Measurements from ENCODE around the gene MYLK2.

MYLK2 gene

GRCh38 chr20:31862506-31862905, 43.4 kb downstream of the MYLK2 start:
- H3K4me3 ChIP-seq, result no peak overlapping the region
- peaks cover 0 to 36% of the 10 kb centered on the region in 2 donors for H3K27me3 ChIP-seq
- no peak for DNase-seq
- TF ChIP-seq, protein P1, sequence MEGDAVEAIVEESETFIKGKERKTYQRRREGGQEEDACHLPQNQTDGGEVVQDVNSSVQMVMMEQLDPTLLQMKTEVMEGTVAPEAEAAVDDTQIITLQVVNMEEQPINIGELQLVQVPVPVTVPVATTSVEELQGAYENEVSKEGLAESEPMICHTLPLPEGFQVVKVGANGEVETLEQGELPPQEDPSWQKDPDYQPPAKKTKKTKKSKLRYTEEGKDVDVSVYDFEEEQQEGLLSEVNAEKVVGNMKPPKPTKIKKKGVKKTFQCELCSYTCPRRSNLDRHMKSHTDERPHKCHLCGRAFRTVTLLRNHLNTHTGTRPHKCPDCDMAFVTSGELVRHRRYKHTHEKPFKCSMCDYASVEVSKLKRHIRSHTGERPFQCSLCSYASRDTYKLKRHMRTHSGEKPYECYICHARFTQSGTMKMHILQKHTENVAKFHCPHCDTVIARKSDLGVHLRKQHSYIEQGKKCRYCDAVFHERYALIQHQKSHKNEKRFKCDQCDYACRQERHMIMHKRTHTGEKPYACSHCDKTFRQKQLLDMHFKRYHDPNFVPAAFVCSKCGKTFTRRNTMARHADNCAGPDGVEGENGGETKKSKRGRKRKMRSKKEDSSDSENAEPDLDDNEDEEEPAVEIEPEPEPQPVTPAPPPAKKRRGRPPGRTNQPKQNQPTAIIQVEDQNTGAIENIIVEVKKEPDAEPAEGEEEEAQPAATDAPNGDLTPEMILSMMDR (IDR thresholded peaks at IDR 0.05), result no peak
- no peaks in the 10 kb centered on the region for H3K9me3 ChIP-seq
- no peak overlapping the region for H3K27ac ChIP-seq
- H3K36me3 ChIP-seq, result peaks cover 0 to 5% (median 0%) of the 10 kb centered on the region in 3 donors
- intact Hi-C loops (cut with DNase I; ENCODE audit: low total_unique reads), result no loop called here
- H3K4me1 ChIP-seq, result peaks cover 5 to 22% (median 16%) of the 10 kb centered on the region in 4 donors

DNA sequence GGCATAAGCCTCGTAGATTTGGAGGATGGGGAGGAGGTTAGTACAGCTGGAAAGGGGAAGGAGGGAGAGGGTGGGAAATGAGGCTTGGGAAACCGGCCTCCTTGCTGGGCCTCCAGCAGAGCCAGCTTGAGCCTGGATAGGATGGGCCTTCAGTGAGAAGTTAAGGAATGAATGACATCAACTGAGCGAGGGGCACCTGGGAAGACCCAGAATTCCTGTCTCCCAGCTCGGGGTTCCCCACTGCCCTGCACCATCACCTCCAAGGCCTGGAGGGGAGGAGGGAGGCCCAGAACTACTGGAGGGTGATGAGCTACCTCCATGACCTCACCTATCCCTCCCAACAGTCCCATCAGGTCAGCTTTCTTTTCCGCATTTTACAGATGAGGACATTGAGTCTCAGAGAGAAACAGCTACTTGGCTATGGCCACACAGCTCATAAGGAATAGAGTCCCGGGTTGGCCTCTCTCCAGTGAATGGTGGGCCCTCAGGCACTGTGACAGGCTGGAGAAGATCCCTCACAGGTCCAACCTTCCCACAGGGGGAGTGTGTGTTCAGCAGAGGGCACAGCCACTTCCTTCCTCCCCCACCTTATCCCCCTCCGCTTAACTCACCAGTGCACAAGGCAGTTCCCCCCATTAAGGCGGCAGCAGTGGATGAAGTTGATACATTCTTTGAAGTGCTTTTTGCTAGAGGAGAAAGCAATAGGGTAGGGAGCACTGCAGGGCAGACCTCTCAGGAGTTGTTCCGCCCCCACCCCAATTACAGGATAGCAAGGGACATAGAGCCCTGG, 44.3 kb downstream of the MYLK2 start:
- TF ChIP-seq, protein P1 (IDR thresholded peaks at IDR 0.05), result no peak
- Histone ChIP-seq H3K4me1 (peaks cover 5 to 32% (median 20%) of the 10 kb centered on the region in 4 donors), H3K9me3 (no peaks in the 10 kb centered on the region), H3K27me3 (peaks cover 0 to 26% of the 10 kb centered on the region in 2 donors), H3K4me3 (no peak overlapping the region), H3K27ac (no peak overlapping the region), H3K36me3 (peaks cover 0 to 5% (median 0%) of the 10 kb centered on the region in 3 donors)
- intact Hi-C loops (cut with DNase I; ENCODE audit: low total_unique reads), result no loop called here
- no peak for DNase-seq

DNA sequence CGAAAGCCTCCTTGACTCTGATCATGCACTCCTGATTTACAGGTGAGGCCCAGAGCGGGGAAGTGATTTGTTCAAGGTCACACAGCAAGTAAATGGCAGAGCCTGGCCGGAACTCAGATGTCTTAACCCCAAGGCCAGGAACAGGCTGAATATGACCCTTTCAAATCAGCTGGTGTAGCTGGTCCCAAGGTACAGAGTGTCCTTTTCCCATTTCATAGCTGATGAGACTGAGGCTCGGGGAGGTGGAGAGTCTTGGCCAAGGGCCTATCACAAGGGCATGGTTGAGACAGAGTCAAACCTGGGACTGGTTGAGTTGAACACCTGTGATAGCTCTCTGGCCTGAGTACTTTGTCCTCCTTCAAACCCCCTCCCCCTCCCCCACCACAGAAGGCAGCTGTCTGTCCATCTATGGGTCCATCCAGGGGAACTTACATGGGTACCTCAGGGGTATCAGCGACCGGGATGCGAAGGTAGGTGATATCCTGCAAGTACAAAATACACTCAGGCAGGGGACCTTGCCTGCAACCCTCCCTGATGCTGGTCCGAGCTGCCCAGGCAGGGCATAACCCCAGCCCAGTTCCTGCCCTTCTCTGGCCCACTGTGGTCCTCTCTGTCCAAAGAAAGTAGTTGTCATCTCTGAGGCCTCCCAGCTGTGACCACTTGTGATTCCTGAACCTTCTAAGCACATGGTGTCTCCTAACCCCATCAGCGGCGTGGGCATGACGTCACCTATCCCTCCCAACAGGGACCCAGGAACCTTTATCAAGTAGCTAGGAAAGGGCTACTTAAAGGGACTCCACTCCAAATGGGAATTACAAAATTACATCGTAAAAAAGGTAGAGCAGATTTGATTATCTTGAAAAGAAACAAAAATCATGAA, 45.6 kb downstream of the MYLK2 start:
- no peaks in the 10 kb centered on the region for H3K9me3 ChIP-seq
- peaks cover 0 to 13% of the 10 kb centered on the region in 2 donors for H3K27me3 ChIP-seq
- TF ChIP-seq, protein P1 (IDR thresholded peaks at IDR 0.05), result no peak
- H3K4me1 ChIP-seq, result peaks cover 9 to 44% (median 33%) of the 10 kb centered on the region in 4 donors
- H3K36me3 ChIP-seq, result peaks cover 0 to 5% (median 0%) of the 10 kb centered on the region in 3 donors
- H3K27ac ChIP-seq, result no peak overlapping the region
- H3K4me3 ChIP-seq, result no peak overlapping the region
- no peak for DNase-seq
- intact Hi-C loops (cut with DNase I; ENCODE audit: low total_unique reads), result no loop called here

DNA sequence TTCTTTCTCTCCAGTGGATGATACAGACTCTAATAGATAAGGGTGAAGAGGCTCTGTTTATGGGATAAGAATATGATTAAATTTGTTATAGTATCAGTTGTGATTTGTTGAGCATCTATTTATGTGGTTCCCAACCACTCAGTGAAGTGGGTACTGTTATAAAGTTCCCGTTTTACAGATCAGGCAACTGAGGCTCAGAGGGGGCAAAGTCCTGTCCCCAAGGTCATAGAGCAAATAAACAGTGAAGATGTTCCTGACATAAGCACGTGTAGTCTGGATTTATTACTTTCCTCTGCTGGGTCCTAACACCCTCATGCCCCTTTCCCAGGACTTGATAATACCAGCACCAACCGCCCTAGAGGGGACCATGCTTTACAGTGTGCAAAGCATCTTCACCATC, 47.1 kb downstream of the MYLK2 start:
- peaks cover 0 to 5% (median 0%) of the 10 kb centered on the region in 3 donors for H3K36me3 ChIP-seq
- TF ChIP-seq, protein P1 (IDR thresholded peaks at IDR 0.05), result no peak
- no peak for DNase-seq
- no peaks in the 10 kb centered on the region for H3K9me3 ChIP-seq
- no peak overlapping the region for H3K27ac ChIP-seq
- H3K4me3 ChIP-seq, result no peak overlapping the region
- peaks cover 0 to under 1% of the 10 kb centered on the region in 2 donors for H3K27me3 ChIP-seq
- intact Hi-C loops (cut with DNase I; ENCODE audit: low total_unique reads), result no loop called here
- peaks cover 5 to 40% (median 31%) of the 10 kb centered on the region in 4 donors for H3K4me1 ChIP-seq

- Histone ChIP-seq H3K27me3 (no peaks in the 10 kb centered on the region), H3K36me3 (peaks cover 0 to 5% (median 0%) of the 10 kb centered on the region in 3 donors), H3K4me3 (peak overlapping the region; percentile 64 to 73), H3K4me1 (peaks cover 4 to 32% (median 27%) of the 10 kb centered on the region in 4 donors), H3K9me3 (no peaks in the 10 kb centered on the region), H3K27ac (peak overlapping the region; percentile 77 to 78)
- intact Hi-C loops (cut with DNase I; ENCODE audit: low total_unique reads), result no loop called here
- TF ChIP-seq, protein P1 (IDR thresholded peaks at IDR 0.05), result no peak
- DNase-seq, result no peak
Measured at GRCh38 chr20:31868853-31869672, 49.9 kb downstream of the MYLK2 start.
